Panc1 (cell line): ENCODE results near the gene RING1. TPM values are rescaled to one million over a fixed set of nuclear protein-coding genes. Genes with fewer than 3 reads are reported as not detected.

Source experiments
- ATAC-seq: fragments of 200-7000 bp; cut with Tn5 transposase; 2 replicates; pipeline ENCODE4 v1.9.1; 2020; ENCODE audit warnings: mild to moderate bottlenecking, moderate library complexity
- BruUV-seq: library from RNA; stranded (reverse); fragments of 400-500 nt; replicated peaks from 2 replicates; lab custom pipeline; 2021; lab: Mats Ljungman, UMichigan
- CTCF ChIA-PET: fragments of 300-600 bp; sonication (Branson Sonifier 250); formaldehyde crosslinking; loops from one replicate; lab custom pipeline; 2022; ENCODE audit warnings: antibody characterized with exemption; lab: Charles Lee
- POLR2A ChIA-PET: fragments of 300-600 bp; sonication (Branson Sonifier 250); formaldehyde crosslinking; loops from one replicate; lab custom pipeline; 2022; ENCODE audit warnings: antibody characterized with exemption; lab: Charles Lee
- DNase-seq: peaks from one replicate; pipeline ENCODE4 v3.0.0-alpha.2; 2010; ENCODE audit warnings: low read depth, low spot score
- H3K27ac ChIP-seq: 2 replicates; pipeline ENCODE4 v1.5.1; 2011; ENCODE audit warnings: mild to moderate bottlenecking, low read length, inconsistent platforms
- H3K27me3 ChIP-seq: fragments of 200-500 bp; sonication (Bioruptor generic); 2 replicates; pipeline ENCODE4 v1.6.0; 2014; ENCODE audit warnings: low read length, inconsistent platforms; ENCODE audit not compliant: control insufficient read depth, insufficient read depth
- H3K36me3 ChIP-seq: fragments of 200-500 bp; sonication (Bioruptor generic); 2 replicates; pipeline ENCODE4 v1.5.1; 2014; ENCODE audit warnings: inconsistent platforms, mild to moderate bottlenecking, low read length, moderate library complexity; ENCODE audit not compliant: control insufficient read depth, insufficient read depth
- H3K4me1 ChIP-seq: 2 replicates; pipeline ENCODE4 v1.5.1; 2011; ENCODE audit warnings: inconsistent platforms, mild to moderate bottlenecking, low read length, moderate library complexity; ENCODE audit not compliant: control insufficient read depth, insufficient read depth
- H3K4me3 ChIP-seq, 2 experiments: 2 replicates each; pipeline ENCODE4 v1.5.1; 2011 to 2012; ENCODE audit warnings: low read depth in 2 of 2, low read length in 2 of 2, mild to moderate bottlenecking in 2 of 2, inconsistent platforms in 1 of 2, moderate library complexity in 1 of 2
- H3K9me3 ChIP-seq: fragments of 200-500 bp; sonication (Bioruptor generic); 2 replicates; pipeline ENCODE4 v1.5.1; 2014; ENCODE audit warnings: low read depth, mild to moderate bottlenecking, inconsistent platforms, low read length, moderate library complexity; ENCODE audit not compliant: control insufficient read depth, insufficient read depth
- POLR2AphosphoS5 ChIP-seq: IDR thresholded peaks from 2 replicates; pipeline ENCODE4 v1.6.1; 2012; ENCODE audit warnings: mild to moderate bottlenecking, low read depth, low read length, moderate library complexity
- SIN3A ChIP-seq: IDR thresholded peaks from 2 replicates; pipeline ENCODE4 v1.6.1; 2012; ENCODE audit warnings: low read depth, mild to moderate bottlenecking, low read length, moderate library complexity, borderline replicate concordance; ENCODE audit not compliant: insufficient read depth
- TCF7L2 ChIP-seq: IDR thresholded peaks from 2 replicates; pipeline ENCODE4 v1.6.1; 2011; ENCODE audit warnings: mild to moderate bottlenecking, low read depth, low read length, inconsistent platforms
- in situ Hi-C: cut with HindIII; loops from 2 replicates; pipeline ENCODE4 v1.10.0; 2016; ENCODE audit warnings: low sequenced_read_pairs, low pct_unique_long_range_greater_than_20kb
- intact Hi-C: fragments of 100-400 bp; cut with micrococcal nuclease; formaldehyde crosslinking; loops from one replicate; pipeline ENCODE4 v1.10.0; 2022; ENCODE audit not compliant: unreplicated experiment
- total RNA-seq: library from RNA; stranded (reverse); gene quantifications from one replicate; pipeline ENCODE4 v1.2.1, GENCODE V29; 2021; ENCODE audit not compliant: unreplicated experiment
- TF ChIP-seq, protein P1 (sequence below), 2 experiments: IDR thresholded peaks; 2 replicates each; pipeline ENCODE4 v1.6.1; 2011 to 2012; ENCODE audit warnings: low read depth in 2 of 2, control low read depth in 1 of 2, low read length in 1 of 2, mild to moderate bottlenecking in 1 of 2, moderate library complexity in 1 of 2; ENCODE audit not compliant: insufficient read depth in 1 of 2
- TF ChIP-seq, protein P2 (sequence below): fragments of 450-650 bp; IDR thresholded peaks from 2 replicates; pipeline ENCODE4 v1.5.1; 2017; ENCODE audit warnings: mild to moderate bottlenecking

Gene RING1
- total RNA-seq, 1 experiment from 2014 or later = 33.7 TPM

DNA sequence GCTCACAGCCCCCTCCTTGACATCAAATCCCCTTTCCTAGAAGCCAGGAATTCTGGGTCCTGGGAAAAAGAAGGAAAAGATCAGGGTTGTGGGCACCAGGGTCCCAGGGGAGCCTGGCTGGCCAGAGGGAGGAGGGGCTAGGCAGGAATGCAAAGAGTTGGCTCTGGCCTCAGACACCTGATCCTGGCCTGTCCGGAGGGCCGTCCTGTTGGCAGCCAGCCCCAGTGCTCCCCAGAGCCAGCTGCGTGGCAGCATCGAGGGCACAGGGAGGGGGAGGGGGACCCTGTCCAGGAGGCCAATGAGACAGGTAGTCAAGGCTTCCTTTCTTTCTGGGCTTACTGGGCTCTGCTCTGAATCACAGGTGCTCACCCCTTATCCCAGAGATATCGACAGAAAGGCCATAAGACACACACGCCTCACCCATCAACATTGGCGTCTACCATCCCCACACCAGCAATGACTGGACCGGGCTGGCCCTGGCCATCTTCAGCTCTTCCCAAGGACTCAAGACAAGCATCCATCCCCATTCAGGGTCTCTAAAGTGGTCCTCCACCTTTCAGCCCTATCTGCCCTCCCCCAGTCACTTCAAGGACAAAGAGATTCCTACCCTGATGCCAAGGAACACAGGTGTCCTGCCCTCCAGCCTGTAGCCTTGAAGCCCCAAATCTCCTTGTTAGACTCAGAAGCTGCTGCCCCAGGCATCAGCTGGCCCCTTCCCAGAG lies 16.8 kb upstream of the RING1 start:
- peaks cover 5% of the 10 kb centered on the region; the same call in 1 of the 2 replicates for H3K36me3 ChIP-seq
- TF ChIP-seq, protein P1, sequence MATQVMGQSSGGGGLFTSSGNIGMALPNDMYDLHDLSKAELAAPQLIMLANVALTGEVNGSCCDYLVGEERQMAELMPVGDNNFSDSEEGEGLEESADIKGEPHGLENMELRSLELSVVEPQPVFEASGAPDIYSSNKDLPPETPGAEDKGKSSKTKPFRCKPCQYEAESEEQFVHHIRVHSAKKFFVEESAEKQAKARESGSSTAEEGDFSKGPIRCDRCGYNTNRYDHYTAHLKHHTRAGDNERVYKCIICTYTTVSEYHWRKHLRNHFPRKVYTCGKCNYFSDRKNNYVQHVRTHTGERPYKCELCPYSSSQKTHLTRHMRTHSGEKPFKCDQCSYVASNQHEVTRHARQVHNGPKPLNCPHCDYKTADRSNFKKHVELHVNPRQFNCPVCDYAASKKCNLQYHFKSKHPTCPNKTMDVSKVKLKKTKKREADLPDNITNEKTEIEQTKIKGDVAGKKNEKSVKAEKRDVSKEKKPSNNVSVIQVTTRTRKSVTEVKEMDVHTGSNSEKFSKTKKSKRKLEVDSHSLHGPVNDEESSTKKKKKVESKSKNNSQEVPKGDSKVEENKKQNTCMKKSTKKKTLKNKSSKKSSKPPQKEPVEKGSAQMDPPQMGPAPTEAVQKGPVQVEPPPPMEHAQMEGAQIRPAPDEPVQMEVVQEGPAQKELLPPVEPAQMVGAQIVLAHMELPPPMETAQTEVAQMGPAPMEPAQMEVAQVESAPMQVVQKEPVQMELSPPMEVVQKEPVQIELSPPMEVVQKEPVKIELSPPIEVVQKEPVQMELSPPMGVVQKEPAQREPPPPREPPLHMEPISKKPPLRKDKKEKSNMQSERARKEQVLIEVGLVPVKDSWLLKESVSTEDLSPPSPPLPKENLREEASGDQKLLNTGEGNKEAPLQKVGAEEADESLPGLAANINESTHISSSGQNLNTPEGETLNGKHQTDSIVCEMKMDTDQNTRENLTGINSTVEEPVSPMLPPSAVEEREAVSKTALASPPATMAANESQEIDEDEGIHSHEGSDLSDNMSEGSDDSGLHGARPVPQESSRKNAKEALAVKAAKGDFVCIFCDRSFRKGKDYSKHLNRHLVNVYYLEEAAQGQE (IDR thresholded peaks at IDR 0.05; ENCODE audit: insufficient read depth in 1 of 2, low read depth in 2 of 2, low read length in 1 of 2) = no peak
- no peak for TF ChIP-seq TCF7L2
- no peak for TF ChIP-seq POLR2AphosphoS5
- TF ChIP-seq, protein P2, sequence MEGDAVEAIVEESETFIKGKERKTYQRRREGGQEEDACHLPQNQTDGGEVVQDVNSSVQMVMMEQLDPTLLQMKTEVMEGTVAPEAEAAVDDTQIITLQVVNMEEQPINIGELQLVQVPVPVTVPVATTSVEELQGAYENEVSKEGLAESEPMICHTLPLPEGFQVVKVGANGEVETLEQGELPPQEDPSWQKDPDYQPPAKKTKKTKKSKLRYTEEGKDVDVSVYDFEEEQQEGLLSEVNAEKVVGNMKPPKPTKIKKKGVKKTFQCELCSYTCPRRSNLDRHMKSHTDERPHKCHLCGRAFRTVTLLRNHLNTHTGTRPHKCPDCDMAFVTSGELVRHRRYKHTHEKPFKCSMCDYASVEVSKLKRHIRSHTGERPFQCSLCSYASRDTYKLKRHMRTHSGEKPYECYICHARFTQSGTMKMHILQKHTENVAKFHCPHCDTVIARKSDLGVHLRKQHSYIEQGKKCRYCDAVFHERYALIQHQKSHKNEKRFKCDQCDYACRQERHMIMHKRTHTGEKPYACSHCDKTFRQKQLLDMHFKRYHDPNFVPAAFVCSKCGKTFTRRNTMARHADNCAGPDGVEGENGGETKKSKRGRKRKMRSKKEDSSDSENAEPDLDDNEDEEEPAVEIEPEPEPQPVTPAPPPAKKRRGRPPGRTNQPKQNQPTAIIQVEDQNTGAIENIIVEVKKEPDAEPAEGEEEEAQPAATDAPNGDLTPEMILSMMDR = no peak
- no peak for TF ChIP-seq SIN3A
- no peaks in the 10 kb centered on the region for H3K4me1 ChIP-seq
- in situ Hi-C loops (no loop called here), intact Hi-C loops (no loop called here)
- CTCF ChIA-PET = no interaction called here
- H3K9me3 ChIP-seq = no peaks in the 10 kb centered on the region
- DNase-seq (no peak), ATAC-seq (no peak)
- no peak overlapping the region for H3K27ac ChIP-seq
- no peak overlapping the region for H3K4me3 ChIP-seq
- POLR2A ChIA-PET = no interaction called here
- BruUV-seq = no TSS peak
- H3K27me3 ChIP-seq = no peaks in the 10 kb centered on the region

DNA sequence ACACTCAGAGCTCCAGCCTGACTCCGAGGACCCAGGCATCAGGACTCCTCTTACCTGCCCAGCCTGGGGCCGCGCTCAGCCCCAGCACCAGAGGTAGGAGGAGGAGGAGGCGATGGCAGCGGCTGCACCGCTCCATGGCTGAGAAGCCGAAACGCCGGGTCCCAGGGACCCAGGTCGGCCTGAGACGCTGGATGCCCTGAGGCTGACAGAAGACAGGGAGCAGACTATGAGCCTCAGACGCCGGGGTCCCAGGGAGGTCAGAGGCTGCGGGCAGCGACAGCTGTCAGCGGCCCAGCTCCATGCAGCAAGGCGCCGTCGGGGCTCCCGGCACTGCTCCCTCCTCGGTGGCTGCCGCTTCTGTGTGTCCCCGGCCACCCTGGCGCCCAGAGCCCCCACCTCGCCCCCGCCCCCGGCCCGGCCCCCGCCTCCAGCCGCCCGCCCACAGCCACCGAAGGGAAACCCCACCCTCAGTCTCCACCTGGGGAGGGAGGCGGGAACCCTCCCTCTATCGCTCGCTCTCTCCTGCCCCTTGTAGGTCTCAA lies 16.1 kb upstream of the RING1 start, which contains the start of gene COL11A2:
TSS of gene COL11A2 (minus strand) at position 363 of the 542 bp plus-strand sequence. CDS start at position 136, 227 bp downstream.
- no peak for DNase-seq
- H3K27me3 ChIP-seq = no peaks in the 10 kb centered on the region
- BruUV-seq = no TSS peak
- in situ Hi-C loops = no loop called here
- H3K4me3 ChIP-seq = peak within 1 kb of the TSS; percentile 32 to 53
- POLR2A ChIA-PET = no interaction called here
- H3K27ac ChIP-seq = peak within 1 kb of the TSS; percentile 39; the same call in 1 of the 2 replicates
- intact Hi-C loops = no loop called here
- peaks cover 8% of the 10 kb centered on the region; the same call in 1 of the 2 replicates for H3K36me3 ChIP-seq
- no peak for ATAC-seq
- TF ChIP-seq SIN3A (no peak), TCF7L2 (no peak), POLR2AphosphoS5 (no peak)
- TF ChIP-seq, protein P1 (IDR thresholded peaks at IDR 0.05; ENCODE audit: insufficient read depth in 1 of 2, low read depth in 2 of 2, low read length in 1 of 2) = no peak
- TF ChIP-seq, protein P2 = no peak
- no peaks in the 10 kb centered on the region for H3K4me1 ChIP-seq
- CTCF ChIA-PET = no interaction called here
- H3K9me3 ChIP-seq = no peaks in the 10 kb centered on the region
